ENCODE measurements around the gene RPS19BP1. TPM values are rescaled to one million over a fixed set of nuclear protein-coding genes. Genes with fewer than 3 reads are reported as not detected.
A peak's percentile ranks its signal among the peaks of the same experiment; 100 is the strongest.

RPS19BP1 gene
- total RNA-seq, 1 experiment from 2014 or later: 102 TPM

DNA sequence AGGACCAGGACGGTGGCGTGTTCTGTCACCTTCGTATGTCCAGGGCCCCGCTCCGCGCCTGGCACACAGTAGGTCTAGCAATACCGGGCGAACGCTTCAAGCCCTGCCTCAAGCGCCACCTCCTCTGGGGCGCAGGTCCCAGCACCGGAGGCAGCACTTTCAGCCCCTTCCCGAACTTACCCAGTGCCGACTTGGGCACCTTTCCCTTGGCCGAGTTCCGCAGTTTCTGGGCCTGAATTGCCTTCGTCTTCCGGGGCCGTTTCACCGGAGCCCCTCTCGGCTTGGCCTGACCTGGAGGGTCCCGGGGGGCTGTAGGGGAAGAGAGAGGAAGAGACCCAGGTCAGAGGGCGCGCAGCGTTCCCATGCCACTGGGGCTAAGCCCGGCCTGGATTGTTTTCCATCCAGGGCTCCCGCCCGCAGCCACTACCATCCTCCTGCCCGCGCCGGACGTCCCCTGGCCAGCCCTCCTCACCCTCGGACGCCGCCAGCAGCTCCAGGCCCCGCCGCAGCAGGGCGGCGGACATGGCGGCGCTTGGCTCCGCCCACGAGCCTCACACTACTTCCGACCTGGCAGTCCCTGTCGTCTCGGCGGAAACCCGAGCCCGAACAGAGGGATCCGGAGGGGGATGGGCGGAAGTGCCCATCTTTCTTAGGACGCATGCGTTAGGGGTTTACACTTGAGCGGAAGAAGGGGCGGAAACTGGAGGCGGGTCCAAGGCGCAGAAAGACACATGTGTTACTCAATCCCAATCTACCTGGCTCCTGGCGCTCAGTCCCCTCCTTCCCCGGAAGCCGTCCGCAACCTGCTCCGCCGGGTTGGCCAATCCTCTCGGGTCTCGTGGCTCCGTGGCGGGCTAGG lies at the start of gene RPS19BP1 (continued):
- TF ChIP-seq, protein P1, sequence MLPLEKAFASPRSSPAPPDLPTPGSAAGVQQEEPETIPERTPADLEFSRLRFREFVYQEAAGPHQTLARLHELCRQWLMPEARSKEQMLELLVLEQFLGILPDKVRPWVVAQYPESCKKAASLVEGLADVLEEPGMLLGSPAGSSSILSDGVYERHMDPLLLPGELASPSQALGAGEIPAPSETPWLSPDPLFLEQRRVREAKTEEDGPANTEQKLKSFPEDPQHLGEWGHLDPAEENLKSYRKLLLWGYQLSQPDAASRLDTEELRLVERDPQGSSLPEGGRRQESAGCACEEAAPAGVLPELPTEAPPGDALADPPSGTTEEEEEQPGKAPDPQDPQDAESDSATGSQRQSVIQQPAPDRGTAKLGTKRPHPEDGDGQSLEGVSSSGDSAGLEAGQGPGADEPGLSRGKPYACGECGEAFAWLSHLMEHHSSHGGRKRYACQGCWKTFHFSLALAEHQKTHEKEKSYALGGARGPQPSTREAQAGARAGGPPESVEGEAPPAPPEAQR (CRISPR knock-in tag; IDR thresholded peaks at IDR 0.05): no peak
- TF ChIP-seq, protein P2, sequence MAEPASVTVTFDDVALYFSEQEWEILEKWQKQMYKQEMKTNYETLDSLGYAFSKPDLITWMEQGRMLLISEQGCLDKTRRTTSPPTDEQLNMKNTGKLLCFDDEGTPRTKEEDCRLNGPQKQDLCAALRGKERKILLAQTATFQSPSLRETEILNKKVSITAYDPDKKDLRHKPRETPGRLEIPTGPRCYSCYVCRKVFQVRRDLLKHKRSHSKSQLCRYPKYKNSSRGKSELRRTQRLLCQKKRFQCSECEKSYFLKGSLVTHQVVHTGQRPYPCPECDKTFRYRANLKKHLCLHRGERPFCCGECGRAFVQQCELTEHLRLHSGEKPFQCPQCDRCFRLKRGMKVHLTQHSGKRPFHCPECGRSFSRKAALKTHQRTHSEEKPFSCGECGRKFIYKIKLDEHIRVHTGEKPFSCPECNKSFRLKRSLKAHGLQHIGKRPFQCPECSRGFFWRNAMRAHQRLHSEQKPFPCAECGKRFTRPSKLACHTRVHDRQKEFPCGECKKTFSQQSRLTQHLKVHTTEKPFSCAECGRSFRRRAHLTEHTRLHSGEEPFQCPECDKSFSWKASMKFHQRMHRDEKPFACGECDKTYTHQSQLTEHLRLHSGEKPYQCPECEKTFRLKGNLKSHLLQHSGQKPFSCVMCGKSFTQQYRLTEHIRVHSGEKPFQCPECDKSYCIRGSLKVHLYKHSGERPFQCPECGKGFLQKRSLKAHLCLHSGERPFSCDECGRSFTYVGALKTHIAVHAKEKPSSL (CRISPR knock-in tag; conservative IDR thresholded peaks at IDR 0.05): no peak
- TF ChIP-seq ZNF396 (CRISPR knock-in tag; IDR thresholded peaks at IDR 0.05; ENCODE audit: borderline replicate concordance): no peak
- TF ChIP-seq SMAD3 (CRISPR knock-in tag; IDR thresholded peaks at IDR 0.05; ENCODE audit: borderline replicate concordance): no peak
- TF ChIP-seq, protein P3, sequence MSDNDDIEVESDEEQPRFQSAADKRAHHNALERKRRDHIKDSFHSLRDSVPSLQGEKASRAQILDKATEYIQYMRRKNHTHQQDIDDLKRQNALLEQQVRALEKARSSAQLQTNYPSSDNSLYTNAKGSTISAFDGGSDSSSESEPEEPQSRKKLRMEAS (CRISPR knock-in tag; IDR thresholded peaks at IDR 0.05): peak; percentile 77
- TF ChIP-seq GABPB1 (CRISPR knock-in tag; IDR thresholded peaks at IDR 0.05): peak; percentile 72; the same call in 1 of the 2 replicates
- no peak for TF ChIP-seq AR (CRISPR knock-in tag; IDR thresholded peaks at IDR 0.05)
- TF ChIP-seq TEAD1 (CRISPR knock-in tag; IDR thresholded peaks at IDR 0.05): 0 out of 2 replicates have a peak, but pooled peaks have one; percentile 12
- 0 out of 2 replicates have a peak, but pooled peaks have one; percentile 20 for TF ChIP-seq STAT6 (CRISPR knock-in tag; conservative IDR thresholded peaks at IDR 0.05; ENCODE audit: low read depth)
- peak; percentile 86 for TF ChIP-seq FOXK1 (CRISPR knock-in tag; IDR thresholded peaks at IDR 0.05)
- TF ChIP-seq HMGA2 (CRISPR knock-in tag; IDR thresholded peaks at IDR 0.05): no peak
- no peak for TF ChIP-seq CBFB (CRISPR knock-in tag; IDR thresholded peaks at IDR 0.05; ENCODE audit: low read depth)
- TF ChIP-seq, protein P4, sequence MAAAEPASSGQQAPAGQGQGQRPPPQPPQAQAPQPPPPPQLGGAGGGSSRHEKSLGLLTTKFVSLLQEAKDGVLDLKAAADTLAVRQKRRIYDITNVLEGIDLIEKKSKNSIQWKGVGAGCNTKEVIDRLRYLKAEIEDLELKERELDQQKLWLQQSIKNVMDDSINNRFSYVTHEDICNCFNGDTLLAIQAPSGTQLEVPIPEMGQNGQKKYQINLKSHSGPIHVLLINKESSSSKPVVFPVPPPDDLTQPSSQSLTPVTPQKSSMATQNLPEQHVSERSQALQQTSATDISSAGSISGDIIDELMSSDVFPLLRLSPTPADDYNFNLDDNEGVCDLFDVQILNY (CRISPR knock-in tag; IDR thresholded peaks at IDR 0.05): peak; percentile 67; the same call in 1 of the 2 replicates
- peak; percentile 99 for TF ChIP-seq ETV6 (CRISPR knock-in tag; IDR thresholded peaks at IDR 0.05)
- TF ChIP-seq ZNF138 (CRISPR knock-in tag; conservative IDR thresholded peaks at IDR 0.05): 0 out of 2 replicates have a peak, but pooled peaks have one; percentile 53
- TF ChIP-seq ATF2 (CRISPR knock-in tag; IDR thresholded peaks at IDR 0.05; ENCODE audit: borderline replicate concordance, low read depth): no peak
- TF ChIP-seq, protein P5, sequence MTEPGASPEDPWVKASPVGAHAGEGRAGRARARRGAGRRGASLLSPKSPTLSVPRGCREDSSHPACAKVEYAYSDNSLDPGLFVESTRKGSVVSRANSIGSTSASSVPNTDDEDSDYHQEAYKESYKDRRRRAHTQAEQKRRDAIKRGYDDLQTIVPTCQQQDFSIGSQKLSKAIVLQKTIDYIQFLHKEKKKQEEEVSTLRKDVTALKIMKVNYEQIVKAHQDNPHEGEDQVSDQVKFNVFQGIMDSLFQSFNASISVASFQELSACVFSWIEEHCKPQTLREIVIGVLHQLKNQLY (CRISPR knock-in tag; IDR thresholded peaks at IDR 0.05): no peak
- no peak for TF ChIP-seq ZNF671 (CRISPR knock-in tag; IDR thresholded peaks at IDR 0.05)
- TF ChIP-seq ATF1 (CRISPR knock-in tag; IDR thresholded peaks at IDR 0.05): no peak; the same call in 1 of the 2 replicates
- no peak for TF ChIP-seq TCF7 (CRISPR knock-in tag; IDR thresholded peaks at IDR 0.05; ENCODE audit: low read depth)
- no peak for TF ChIP-seq ATF3 (CRISPR knock-in tag; conservative IDR thresholded peaks at IDR 0.05)
- TF ChIP-seq SOX15 (CRISPR knock-in tag; IDR thresholded peaks at IDR 0.05): no peak
- TF ChIP-seq ZNF416 (CRISPR knock-in tag; IDR thresholded peaks at IDR 0.05): no peak
- TF ChIP-seq KAT7 (CRISPR knock-in tag; IDR thresholded peaks at IDR 0.05; ENCODE audit: borderline replicate concordance): no peak
- TF ChIP-seq GTF2I (CRISPR knock-in tag; conservative IDR thresholded peaks at IDR 0.05): no peak
- no peak for TF ChIP-seq NFATC4 (CRISPR knock-in tag; IDR thresholded peaks at IDR 0.05)

Data from WTC11 (cell line).